Erythroblast (primary cell): ENCODE measurements around the gene USP28.

ENCODE experiments used
- GATA1 ChIP-seq: IDR thresholded peaks from 2 replicates; pipeline ENCODE4 v1.6.1; 2011; ENCODE audit warnings: low read depth, mild to moderate bottlenecking, control low read depth, low read length, moderate library complexity
- POLR2A ChIP-seq: IDR thresholded peaks from 2 replicates; pipeline ENCODE4 v1.6.1; 2011; ENCODE audit warnings: mild to moderate bottlenecking, low read length

GRCh38 chr11:113904379-113905101 is 29.2 kb upstream of the USP28 start, which contains the start of gene HTR3B:
- TF ChIP-seq POLR2A: no peak
- no peak for TF ChIP-seq GATA1
